ACC112 (cell line): ENCODE data around the gene HPSE2.

Source experiments
- H2AFZ ChIP-seq: fragments of 200-600 bp; sonication (generic); one replicate; pipeline ENCODE4 v1.6.0; 2017; ENCODE audit warnings: antibody characterized with exemption, low read length; ENCODE audit not compliant: unreplicated experiment
- H3K27ac ChIP-seq: fragments of 200-600 bp; sonication (generic); 2 replicates; pipeline ENCODE4 v1.5.1; 2014; ENCODE audit warnings: low read depth, mild to moderate bottlenecking, antibody characterized with exemption, low read length, moderate library complexity
- H3K27me3 ChIP-seq: fragments of 200-600 bp; sonication (generic); 2 replicates; pipeline ENCODE4 v1.6.1; 2014; ENCODE audit warnings: mild to moderate bottlenecking, antibody characterized with exemption, low read length, moderate library complexity, mixed read lengths; ENCODE audit not compliant: insufficient read depth
- H3K36me3 ChIP-seq: fragments of 200-600 bp; sonication (generic); 2 replicates; pipeline ENCODE4 v1.6.1; 2016; ENCODE audit warnings: mild to moderate bottlenecking, antibody characterized with exemption, low read length, moderate library complexity, mixed read lengths; ENCODE audit not compliant: insufficient read depth
- H3K4me1 ChIP-seq: fragments of 200-600 bp; sonication (generic); one replicate; pipeline ENCODE4 v1.6.1; 2016; ENCODE audit warnings: low read length, mixed read lengths; ENCODE audit not compliant: insufficient read depth, unreplicated experiment, control insufficient read depth
- H3K4me3 ChIP-seq: fragments of 200-600 bp; sonication (generic); 2 replicates; pipeline ENCODE4 v1.5.1; 2014; ENCODE audit warnings: mild to moderate bottlenecking, low read depth, low read length
- H3K79me2 ChIP-seq: fragments of 200-600 bp; sonication (generic); one replicate; pipeline ENCODE4 v1.6.0; 2016; ENCODE audit warnings: low read length; ENCODE audit not compliant: control insufficient read depth, unreplicated experiment, insufficient read depth

HPSE2 gene

DNA sequence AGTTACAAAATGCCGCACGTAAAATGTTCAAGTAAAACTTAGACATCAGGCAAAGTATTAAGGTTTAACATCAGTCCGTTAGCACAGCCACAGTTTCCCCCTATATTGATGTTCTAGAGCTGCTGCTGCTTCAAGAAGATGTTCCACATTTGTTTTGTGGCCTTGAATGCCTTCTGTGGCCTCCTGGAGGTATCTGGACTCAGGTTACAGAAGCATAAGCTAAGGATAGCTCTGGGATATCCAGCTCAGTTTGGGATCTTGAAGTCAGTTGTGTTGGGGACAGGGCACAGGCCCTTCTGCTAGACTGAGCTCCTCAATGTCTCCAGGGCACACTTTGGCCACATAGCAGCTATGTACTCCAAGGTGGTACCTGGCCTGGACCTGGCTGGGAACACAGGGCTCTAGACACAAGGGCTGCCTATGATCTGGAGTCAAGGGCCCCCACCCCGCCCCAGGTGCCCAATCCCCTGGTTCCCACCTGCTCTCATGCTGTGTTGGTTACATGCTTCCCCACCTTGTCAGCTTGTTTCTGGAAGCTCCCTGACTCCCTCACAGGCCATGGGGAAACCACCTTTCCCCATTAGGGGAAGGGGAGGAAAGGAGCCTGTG lies 825.4 kb downstream of the HPSE2 start:
- no peak overlapping the region for H3K27ac ChIP-seq
- H3K4me1 ChIP-seq = peaks cover 7% of the 10 kb centered on the region
- peaks cover 10% of the 10 kb centered on the region for H3K79me2 ChIP-seq
- H3K27me3 ChIP-seq = no peaks in the 10 kb centered on the region
- no peak overlapping the region for H3K4me3 ChIP-seq
- no peaks in the 10 kb centered on the region for H3K36me3 ChIP-seq
- no peak overlapping the region for H2AFZ ChIP-seq

- H3K36me3 ChIP-seq = no peaks in the 10 kb centered on the region
- H3K79me2 ChIP-seq = peaks cover 3% of the 10 kb centered on the region
- no peaks in the 10 kb centered on the region for H3K27me3 ChIP-seq
- peaks cover 11% of the 10 kb centered on the region for H3K4me1 ChIP-seq
- H3K4me3 ChIP-seq = no peak overlapping the region
- H3K27ac ChIP-seq = no peak overlapping the region
- H2AFZ ChIP-seq = no peak overlapping the region
These were observed 826.9 kb downstream of the HPSE2 start for GRCh38 chr10:98408799-98409198.

GRCh38 chr10:98407744-98408241 lies 827.9 kb downstream of the HPSE2 start:
- H3K79me2 ChIP-seq = no peaks in the 10 kb centered on the region
- H3K27me3 ChIP-seq = no peaks in the 10 kb centered on the region
- H2AFZ ChIP-seq = no peak overlapping the region
- H3K36me3 ChIP-seq = no peaks in the 10 kb centered on the region; the same call in 1 of the 2 replicates
- no peak overlapping the region for H3K27ac ChIP-seq
- peaks cover 18% of the 10 kb centered on the region for H3K4me1 ChIP-seq
- no peak overlapping the region for H3K4me3 ChIP-seq
